ENCODE data around the gene TBX19. TPM values are rescaled to one million over a fixed set of nuclear protein-coding genes. Genes with fewer than 3 reads are reported as not detected.

TBX19 gene
- total and polyA plus RNA-seq, 8 donors, result 1.8 to 8.2 (median 5.1) TPM

- H3K27ac ChIP-seq, result no peak overlapping the region
- no peaks in the 10 kb centered on the region for H3K9me3 ChIP-seq
- intact Hi-C loops (cut with DNase I), result no loop called here
- H3K36me3 ChIP-seq, result no peaks in the 10 kb centered on the region
- H3K27me3 ChIP-seq, result no peaks in the 10 kb centered on the region
- no peaks in the 10 kb centered on the region for H3K4me1 ChIP-seq
- DNase-seq (peak in 2 of 4 donors; percentile 71 to 87), ATAC-seq (no peak)
- H3K4me3 ChIP-seq, result no peak overlapping the region
- no peak for TF ChIP-seq CTCF (IDR thresholded peaks at IDR 0.05)
These were observed 12.7 kb downstream of the TBX19 start for GRCh38 chr1:168293356-168293755.

GRCh38 chr1:168295411-168296114 lies 14.9 kb downstream of the TBX19 start:
- Histone ChIP-seq H3K4me1 (no peaks in the 10 kb centered on the region), H3K27me3 (no peaks in the 10 kb centered on the region), H3K27ac (no peak overlapping the region), H3K36me3 (no peaks in the 10 kb centered on the region), H3K9me3 (no peaks in the 10 kb centered on the region), H3K4me3 (no peak overlapping the region)
- intact Hi-C loops (cut with DNase I), result no loop called here
- no peak for ATAC-seq
- no peak for TF ChIP-seq CTCF (IDR thresholded peaks at IDR 0.05)
- DNase-seq, result no peak

- no peaks in the 10 kb centered on the region for H3K27me3 ChIP-seq
- H3K27ac ChIP-seq, result no peak overlapping the region
- no peak for ATAC-seq
- no peak for TF ChIP-seq CTCF (IDR thresholded peaks at IDR 0.05)
- H3K36me3 ChIP-seq, result no peaks in the 10 kb centered on the region
- intact Hi-C loops (cut with DNase I), result no loop called here
- no peaks in the 10 kb centered on the region for H3K9me3 ChIP-seq
- no peak for DNase-seq
- H3K4me1 ChIP-seq, result no peaks in the 10 kb centered on the region
- H3K4me3 ChIP-seq, result no peak overlapping the region
These were observed 16.5 kb downstream of the TBX19 start for GRCh38 chr1:168297019-168297730.

GRCh38 chr1:168298446-168298845 lies 17.8 kb downstream of the TBX19 start:
- H3K4me1 ChIP-seq, result no peaks in the 10 kb centered on the region
- H3K27ac ChIP-seq, result no peak overlapping the region
- intact Hi-C loops (cut with DNase I), result no loop called here
- ATAC-seq (no peak), DNase-seq (no peak)
- H3K4me3 ChIP-seq, result no peak overlapping the region
- H3K27me3 ChIP-seq, result no peaks in the 10 kb centered on the region
- TF ChIP-seq CTCF (IDR thresholded peaks at IDR 0.05), result no peak
- no peaks in the 10 kb centered on the region for H3K36me3 ChIP-seq
- no peaks in the 10 kb centered on the region for H3K9me3 ChIP-seq

- DNase-seq (no peak), ATAC-seq (no peak)
- Histone ChIP-seq H3K4me3 (no peak overlapping the region), H3K36me3 (no peaks in the 10 kb centered on the region), H3K27me3 (no peaks in the 10 kb centered on the region), H3K27ac (no peak overlapping the region), H3K9me3 (no peaks in the 10 kb centered on the region), H3K4me1 (no peaks in the 10 kb centered on the region)
- no peak for TF ChIP-seq CTCF (IDR thresholded peaks at IDR 0.05)
- intact Hi-C loops (cut with DNase I), result no loop called here
These were observed 19.9 kb downstream of the TBX19 start for GRCh38 chr1:168300626-168301025.

Measured in left lung (tissue), 10 donors.